Head of caudate nucleus (tissue), 42 donors: ENCODE results near the gene CFAP74.
"Not testable (repeated sequence)": the region's sequence is repeated elsewhere in the genome, so short reads cannot be mapped to it uniquely, and the experiment has no call there.

Source experiments
- DNase-seq, 42 donors: peaks; one replicate each; pipeline versions ENCODE4 v3.0.0 to v3.0.0-alpha.2; 2020 to 2021; ENCODE audit warnings: mixed read lengths in 7 of 42
- intact Hi-C: fragments of 100-400 bp; cut with DNase I; formaldehyde crosslinking; loops from one replicate; pipeline ENCODE4 v1.15.0; 2022

CFAP74 gene

GRCh38 chr1:1978690-1979481, 24.7 kb downstream of the CFAP74 start:
- intact Hi-C loops, DNase-seq: not testable (repeated sequence)

- intact Hi-C loops = no loop called here
- DNase-seq = no peak
These were observed 25.5 kb downstream of the CFAP74 start for GRCh38 chr1:1978108-1978507.

GRCh38 chr1:1976031-1976430, 27.6 kb downstream of the CFAP74 start:
- peak in 1 of 42 donors; percentile 34 for DNase-seq
- intact Hi-C loops = no loop called here

- DNase-seq = peak in 16 of 42 donors; percentile 9 to 63 (median 41)
These were observed 28.1 kb downstream of the CFAP74 start for GRCh38 chr1:1975535-1975934.

GRCh38 chr1:1974834-1975233, 28.8 kb downstream of the CFAP74 start:
- no peak for DNase-seq
- intact Hi-C loops = no loop called here

More at GRCh38 chr1:1975535-1975934, 28.1 kb downstream of the CFAP74 start:
- intact Hi-C loops = no loop called here

- no peak for DNase-seq
- intact Hi-C loops = no loop called here
These were observed 29.6 kb downstream of the CFAP74 start for GRCh38 chr1:1973716-1974642.

GRCh38 chr1:1972976-1973715, 30.4 kb downstream of the CFAP74 start:
- intact Hi-C loops = no loop called here
- DNase-seq = no peak

- no peak for DNase-seq
- intact Hi-C loops = no loop called here
These were observed 31.9 kb downstream of the CFAP74 start for GRCh38 chr1:1971688-1972087.

- intact Hi-C loops = no loop called here
- no peak for DNase-seq
These were observed 32.6 kb downstream of the CFAP74 start for GRCh38 chr1:1971017-1971416.

- intact Hi-C loops = no loop called here
- DNase-seq = no peak
These were observed 33.5 kb downstream of the CFAP74 start for GRCh38 chr1:1969953-1970716.

- DNase-seq = no peak
- intact Hi-C loops = no loop called here
These were observed 34.1 kb downstream of the CFAP74 start for GRCh38 chr1:1969505-1969900.

- intact Hi-C loops = no loop called here
- no peak for DNase-seq
These were observed 34.6 kb downstream of the CFAP74 start for GRCh38 chr1:1968767-1969504.

- intact Hi-C loops = no loop called here
These were observed 35.7 kb downstream of the CFAP74 start for GRCh38 chr1:1967879-1968278.

GRCh38 chr1:1967151-1967550, 36.4 kb downstream of the CFAP74 start:
- intact Hi-C loops = no loop called here
- DNase-seq = peak in 5 of 42 donors; percentile 8 to 40 (median 30)

More at GRCh38 chr1:1967879-1968278, 35.7 kb downstream of the CFAP74 start:
- no peak for DNase-seq

- peak in 24 of 42 donors; percentile 12 to 64 (median 38) for DNase-seq
- intact Hi-C loops = no loop called here
These were observed 37.4 kb downstream of the CFAP74 start for GRCh38 chr1:1966071-1966740.

GRCh38 chr1:1965546-1965945, 38.0 kb downstream of the CFAP74 start:
- no peak for DNase-seq
- intact Hi-C loops = no loop called here

GRCh38 chr1:1964811-1965210, 38.8 kb downstream of the CFAP74 start:
- intact Hi-C loops = no loop called here
- no peak for DNase-seq
